ENCODE data around the gene DNAAF5.

- no peak for TF ChIP-seq CTCF (IDR thresholded peaks at IDR 0.05)
- no peak for TF ChIP-seq POLR2A (IDR thresholded peaks at IDR 0.05)
These were observed 4.8 kb upstream of the DNAAF5 start for GRCh38 chr7:721619-722248.
